ENCODE data around the gene MYL1.

Gene MYL1

DNA sequence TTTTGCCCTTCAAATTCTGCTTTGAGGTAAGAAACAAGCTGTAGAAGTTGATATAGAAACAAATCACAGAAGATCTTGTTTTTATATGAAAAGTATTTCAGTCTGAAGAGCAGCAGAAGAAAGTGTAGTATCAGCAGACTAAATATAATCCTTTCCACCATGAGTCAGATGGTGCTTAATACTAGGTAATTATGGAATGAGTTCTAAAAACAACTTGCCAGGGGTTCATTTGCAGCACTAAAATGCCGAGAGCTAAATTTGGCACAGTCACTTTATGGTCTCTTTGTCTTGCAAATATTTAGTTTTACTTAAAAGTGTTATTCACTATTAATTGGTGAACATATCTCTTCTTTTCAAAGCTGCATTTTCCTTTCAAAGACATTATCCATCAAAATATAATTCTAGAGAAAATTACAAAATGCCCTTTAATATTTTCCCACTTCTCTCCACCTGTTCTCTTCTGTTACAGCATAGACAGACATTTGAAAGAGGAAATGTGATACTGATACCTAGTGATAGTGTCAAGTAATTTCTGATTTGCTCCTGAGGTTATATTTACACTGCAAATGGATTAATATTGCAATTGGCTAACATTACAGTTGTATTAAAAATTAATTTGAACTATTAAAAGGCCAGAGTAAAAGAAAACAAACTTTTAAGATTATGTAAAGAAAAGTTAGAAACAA lies 5.3 kb downstream of the MYL1 start:
- H3K27ac ChIP-seq (ENCODE audit: low read depth, low read length), result no peak overlapping the region

DNA sequence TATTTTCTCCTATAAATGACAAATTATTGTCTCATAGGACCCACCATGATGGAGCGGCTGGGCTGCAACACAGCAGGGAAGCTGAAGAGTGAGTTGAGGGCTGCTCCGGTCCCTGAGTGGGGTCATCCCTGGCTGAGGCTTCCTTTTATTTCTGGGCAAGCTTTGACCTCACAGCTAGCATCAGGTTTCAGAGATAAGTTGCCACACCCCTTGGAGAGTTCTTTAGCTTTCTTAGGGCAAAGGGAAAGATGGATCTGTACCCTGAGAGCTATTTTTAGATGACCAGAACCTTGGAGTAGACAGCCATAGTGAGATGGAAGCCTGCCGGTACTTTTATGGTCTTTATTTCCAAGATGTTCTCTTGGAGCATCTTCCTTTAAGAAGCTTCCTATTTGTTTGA lies 11.5 kb downstream of the MYL1 start:
- H3K4me3 ChIP-seq (ENCODE audit: low read depth in 1 of 2, low read length in 2 of 2), result no peak overlapping the region
- H3K9me3 ChIP-seq (ENCODE audit: low read length), result no peaks in the 10 kb centered on the region
- H3K9ac ChIP-seq (ENCODE audit: low read length), result no peak overlapping the region
- H3K27ac ChIP-seq (ENCODE audit: low read depth, low read length), result no peak overlapping the region
- no peaks in the 10 kb centered on the region for H3K4me1 ChIP-seq (ENCODE audit: insufficient read depth, low read length)
- no peaks in the 10 kb centered on the region for H3K27me3 ChIP-seq (ENCODE audit: control insufficient read depth in 1 of 2, insufficient read depth in 2 of 2, low read length in 2 of 2)
- H3K36me3 ChIP-seq (ENCODE audit: insufficient read depth, low read length), result no peaks in the 10 kb centered on the region

More for the DNA sequence above, 5.3 kb downstream of the MYL1 start:
- Histone ChIP-seq H3K27me3 (ENCODE audit: control insufficient read depth in 1 of 2, insufficient read depth in 2 of 2, low read length in 2 of 2) (no peaks in the 10 kb centered on the region), H3K9me3 (ENCODE audit: low read length) (no peaks in the 10 kb centered on the region), H3K9ac (ENCODE audit: low read length) (no peak overlapping the region), H3K4me3 (ENCODE audit: low read depth in 1 of 2, low read length in 2 of 2) (no peak overlapping the region), H3K4me1 (ENCODE audit: insufficient read depth, low read length) (no peaks in the 10 kb centered on the region), H3K36me3 (ENCODE audit: insufficient read depth, low read length) (no peaks in the 10 kb centered on the region)

DNA sequence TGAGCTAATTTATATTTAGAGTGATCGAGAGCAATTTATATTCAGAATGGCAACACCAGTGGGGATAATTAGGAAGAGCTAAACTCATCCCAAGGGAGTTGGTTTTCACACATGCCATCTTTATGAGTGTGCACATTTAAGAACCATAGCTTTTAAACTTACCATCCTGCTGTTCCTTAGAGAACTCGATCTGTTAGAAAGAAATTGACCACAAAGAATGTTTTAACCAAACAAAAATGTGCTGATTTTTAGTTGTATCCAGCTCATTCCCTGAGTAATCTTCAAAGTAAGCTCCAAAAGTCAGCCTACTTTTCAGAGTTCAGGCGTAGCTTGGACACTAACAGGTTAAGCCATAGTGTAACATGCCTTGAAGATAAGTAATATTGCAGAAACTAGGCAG lies 12.6 kb downstream of the MYL1 start:
- Histone ChIP-seq H3K9me3 (ENCODE audit: low read length) (no peaks in the 10 kb centered on the region), H3K27me3 (ENCODE audit: control insufficient read depth in 1 of 2, insufficient read depth in 2 of 2, low read length in 2 of 2) (no peaks in the 10 kb centered on the region), H3K36me3 (ENCODE audit: insufficient read depth, low read length) (no peaks in the 10 kb centered on the region), H3K27ac (ENCODE audit: low read depth, low read length) (no peak overlapping the region), H3K9ac (ENCODE audit: low read length) (no peak overlapping the region), H3K4me1 (ENCODE audit: insufficient read depth, low read length) (no peaks in the 10 kb centered on the region), H3K4me3 (ENCODE audit: low read depth in 1 of 2, low read length in 2 of 2) (no peak overlapping the region)

DNA sequence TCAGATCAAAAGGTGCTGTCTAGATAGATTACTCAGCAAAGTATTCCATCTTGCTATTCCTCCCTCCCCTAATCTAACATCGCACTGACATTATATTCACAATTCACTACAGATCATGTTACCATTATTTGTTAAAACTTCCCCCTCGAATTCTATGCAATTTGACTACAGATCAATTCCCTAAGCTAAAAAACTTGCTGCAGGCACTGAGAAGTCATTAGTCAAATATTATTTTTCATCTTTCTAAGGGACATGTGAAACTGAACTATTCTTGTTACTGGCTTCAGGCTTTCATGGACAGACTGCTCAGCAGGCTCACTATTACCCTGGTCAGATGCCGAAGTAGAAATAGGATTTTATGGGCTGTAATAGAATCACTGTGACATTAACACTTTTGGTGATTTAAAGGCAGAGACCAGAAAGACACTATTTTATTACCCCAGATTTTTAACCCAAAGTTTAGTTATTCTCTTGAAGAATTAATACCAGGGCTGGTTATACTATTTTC lies 15.1 kb downstream of the MYL1 start:
- no peaks in the 10 kb centered on the region for H3K36me3 ChIP-seq (ENCODE audit: insufficient read depth, low read length)
- H3K9me3 ChIP-seq (ENCODE audit: low read length), result no peaks in the 10 kb centered on the region
- H3K9ac ChIP-seq (ENCODE audit: low read length), result no peak overlapping the region
- no peaks in the 10 kb centered on the region for H3K4me1 ChIP-seq (ENCODE audit: insufficient read depth, low read length)
- no peak overlapping the region for H3K27ac ChIP-seq (ENCODE audit: low read depth, low read length)
- no peak overlapping the region for H3K4me3 ChIP-seq (ENCODE audit: low read depth in 1 of 2, low read length in 2 of 2)
- no peaks in the 10 kb centered on the region for H3K27me3 ChIP-seq (ENCODE audit: control insufficient read depth in 1 of 2, insufficient read depth in 2 of 2, low read length in 2 of 2)

DNA sequence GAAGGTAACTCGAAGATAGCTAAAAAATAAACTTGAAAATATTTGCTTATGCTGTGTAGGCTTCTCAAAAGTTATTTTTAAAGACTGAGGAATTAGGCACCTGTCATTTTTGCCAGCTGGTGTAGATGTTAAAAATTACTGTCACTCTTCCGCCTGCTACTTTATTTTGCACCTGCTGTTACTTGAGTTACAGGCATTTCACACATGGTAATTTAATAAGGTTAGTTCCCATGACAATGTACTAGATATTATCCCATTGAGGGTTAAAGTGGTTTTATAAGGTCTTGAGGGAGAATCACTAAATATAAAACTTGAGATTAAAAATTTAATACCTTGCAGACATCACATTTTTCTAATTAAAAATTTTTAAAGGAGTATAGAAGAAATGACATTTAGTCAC lies 26.6 kb downstream of the MYL1 start:
- no peaks in the 10 kb centered on the region for H3K27me3 ChIP-seq (ENCODE audit: control insufficient read depth in 1 of 2, insufficient read depth in 2 of 2, low read length in 2 of 2)
- no peaks in the 10 kb centered on the region for H3K36me3 ChIP-seq (ENCODE audit: insufficient read depth, low read length)
- no peak overlapping the region for H3K4me3 ChIP-seq (ENCODE audit: low read depth in 1 of 2, low read length in 2 of 2)
- H3K27ac ChIP-seq (ENCODE audit: low read depth, low read length), result no peak overlapping the region
- H3K9ac ChIP-seq (ENCODE audit: low read length), result no peak overlapping the region
- H3K4me1 ChIP-seq (ENCODE audit: insufficient read depth, low read length), result no peaks in the 10 kb centered on the region
- no peaks in the 10 kb centered on the region for H3K9me3 ChIP-seq (ENCODE audit: low read length)

DNA sequence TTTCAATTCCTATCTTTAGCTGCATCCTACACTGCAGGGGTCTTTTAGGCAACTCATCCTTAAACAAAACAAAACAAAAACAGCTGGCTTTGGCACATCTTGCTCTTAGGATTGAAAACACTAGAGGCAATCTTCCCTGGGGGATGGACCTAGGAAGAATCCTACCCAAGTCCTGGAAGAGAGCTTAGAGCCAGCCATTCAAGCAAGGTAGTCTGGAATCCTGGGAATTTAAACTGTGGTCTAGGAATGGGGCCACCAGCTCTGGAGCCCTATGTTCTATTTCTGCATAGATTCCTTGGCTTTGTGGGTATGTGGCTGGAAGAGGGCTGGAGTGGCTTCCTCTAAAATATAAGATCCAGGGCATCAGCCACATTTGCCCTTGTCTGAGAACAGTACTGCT lies 27.7 kb downstream of the MYL1 start:
- Histone ChIP-seq H3K27me3 (ENCODE audit: control insufficient read depth in 1 of 2, insufficient read depth in 2 of 2, low read length in 2 of 2) (no peaks in the 10 kb centered on the region), H3K4me3 (ENCODE audit: low read depth in 1 of 2, low read length in 2 of 2) (no peak overlapping the region), H3K36me3 (ENCODE audit: insufficient read depth, low read length) (no peaks in the 10 kb centered on the region), H3K9me3 (ENCODE audit: low read length) (no peaks in the 10 kb centered on the region), H3K9ac (ENCODE audit: low read length) (no peak overlapping the region), H3K4me1 (ENCODE audit: insufficient read depth, low read length) (no peaks in the 10 kb centered on the region), H3K27ac (ENCODE audit: low read depth, low read length) (no peak overlapping the region)

DNA sequence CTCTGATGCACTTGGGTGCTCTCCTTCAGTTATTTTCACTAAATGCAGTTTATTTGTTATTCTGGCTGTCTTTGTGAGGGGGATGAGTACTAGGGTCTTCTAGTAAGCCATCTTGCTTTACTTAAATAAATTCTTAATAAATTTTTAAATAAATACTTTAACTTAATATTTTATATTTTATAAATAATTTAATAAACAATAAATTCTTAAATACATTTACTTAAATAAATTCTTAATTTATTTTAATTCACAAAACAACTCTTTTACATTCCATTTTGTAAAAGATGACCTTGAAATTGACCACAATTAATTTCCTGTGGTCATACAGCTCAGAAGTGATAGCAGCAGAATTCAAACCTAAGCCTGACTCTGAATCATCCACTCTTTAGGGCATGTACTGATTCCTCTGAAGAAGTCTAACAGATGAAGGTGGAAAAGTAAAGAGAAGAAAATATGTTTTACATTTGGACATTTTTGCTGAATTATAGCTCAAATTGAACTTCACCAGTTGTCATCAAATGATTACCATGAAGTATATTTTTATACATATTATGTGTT lies 28.8 kb downstream of the MYL1 start:
- H3K9me3 ChIP-seq (ENCODE audit: low read length), result no peaks in the 10 kb centered on the region
- H3K9ac ChIP-seq (ENCODE audit: low read length), result no peak overlapping the region
- H3K4me1 ChIP-seq (ENCODE audit: insufficient read depth, low read length), result no peaks in the 10 kb centered on the region
- no peaks in the 10 kb centered on the region for H3K27me3 ChIP-seq (ENCODE audit: control insufficient read depth in 1 of 2, insufficient read depth in 2 of 2, low read length in 2 of 2)
- H3K4me3 ChIP-seq (ENCODE audit: low read depth in 1 of 2, low read length in 2 of 2), result no peak overlapping the region
- no peaks in the 10 kb centered on the region for H3K36me3 ChIP-seq (ENCODE audit: insufficient read depth, low read length)
- no peak overlapping the region for H3K27ac ChIP-seq (ENCODE audit: low read depth, low read length)

DNA sequence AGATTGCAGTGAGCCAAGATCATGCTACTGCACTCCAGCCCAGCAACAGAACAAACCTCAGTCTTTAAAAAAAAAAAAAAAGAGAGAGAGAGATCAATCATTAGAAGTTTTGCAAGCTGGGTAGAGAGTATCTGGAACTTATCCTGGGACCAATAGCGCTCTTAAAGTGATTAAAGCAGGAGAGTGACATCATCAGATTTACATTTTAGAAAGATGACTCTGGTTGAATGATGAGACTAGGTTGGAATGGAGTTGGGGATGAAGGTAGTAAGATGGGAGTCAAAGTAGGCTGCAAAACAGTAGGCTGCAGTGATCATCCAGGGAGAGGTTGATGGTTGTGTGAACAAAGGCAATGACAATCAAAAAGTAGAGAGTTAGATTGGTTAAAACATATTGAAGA lies 37.8 kb downstream of the MYL1 start:
- no peaks in the 10 kb centered on the region for H3K4me1 ChIP-seq (ENCODE audit: insufficient read depth, low read length)
- H3K36me3 ChIP-seq (ENCODE audit: insufficient read depth, low read length), result no peaks in the 10 kb centered on the region
- H3K9me3 ChIP-seq (ENCODE audit: low read length), result no peaks in the 10 kb centered on the region
- H3K27ac ChIP-seq (ENCODE audit: low read depth, low read length), result no peak overlapping the region
- no peak overlapping the region for H3K4me3 ChIP-seq (ENCODE audit: low read depth in 1 of 2, low read length in 2 of 2)
- no peaks in the 10 kb centered on the region for H3K27me3 ChIP-seq (ENCODE audit: control insufficient read depth in 1 of 2, insufficient read depth in 2 of 2, low read length in 2 of 2)
- no peak overlapping the region for H3K9ac ChIP-seq (ENCODE audit: low read length)

DNA sequence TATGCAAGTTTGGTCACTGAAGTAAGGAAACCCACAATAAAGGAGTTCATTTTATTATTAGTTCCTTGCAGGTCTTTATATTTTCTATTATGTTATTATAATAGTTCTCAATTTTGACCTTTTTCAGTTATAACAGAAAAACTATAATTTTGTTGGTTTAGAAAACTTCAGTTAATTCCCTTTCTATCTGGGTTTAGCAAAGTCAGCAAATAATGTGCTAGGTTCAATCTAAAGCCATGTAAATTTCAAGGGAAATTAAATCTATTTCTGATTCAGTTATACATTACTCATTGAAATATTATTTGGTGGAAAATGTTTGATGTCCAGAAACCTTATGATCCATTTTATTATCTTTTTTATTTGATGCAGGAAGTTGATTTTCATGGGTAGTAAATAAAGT lies 43.7 kb downstream of the MYL1 start:
- Histone ChIP-seq H3K4me3 (ENCODE audit: low read depth in 1 of 2, low read length in 2 of 2) (no peak overlapping the region), H3K27me3 (ENCODE audit: control insufficient read depth in 1 of 2, insufficient read depth in 2 of 2, low read length in 2 of 2) (no peaks in the 10 kb centered on the region), H3K27ac (ENCODE audit: low read depth, low read length) (no peak overlapping the region), H3K4me1 (ENCODE audit: insufficient read depth, low read length) (no peaks in the 10 kb centered on the region), H3K36me3 (ENCODE audit: insufficient read depth, low read length) (no peaks in the 10 kb centered on the region), H3K9me3 (ENCODE audit: low read length) (no peaks in the 10 kb centered on the region), H3K9ac (ENCODE audit: low read length) (no peak overlapping the region)

DNA sequence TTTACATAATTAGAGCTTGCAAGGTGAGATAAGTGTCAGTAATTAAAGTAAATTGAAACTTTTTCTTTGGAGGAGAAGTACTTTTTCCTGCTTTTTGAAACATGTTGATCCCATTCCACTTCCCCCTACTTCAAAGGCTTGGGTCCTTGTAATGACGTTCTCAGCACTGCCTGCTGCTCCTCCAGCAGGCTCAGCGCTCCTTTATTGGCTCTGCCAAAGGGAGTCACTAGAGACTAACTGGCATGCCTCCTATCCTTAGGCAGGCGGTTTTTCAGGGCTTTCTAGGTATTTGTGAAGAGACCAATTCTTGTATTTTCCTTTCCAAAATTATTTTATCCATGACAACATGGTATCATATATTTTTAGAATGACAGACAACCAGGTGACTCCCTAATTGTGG lies 45.8 kb downstream of the MYL1 start:
- H3K9me3 ChIP-seq (ENCODE audit: low read length), result no peaks in the 10 kb centered on the region
- H3K4me3 ChIP-seq (ENCODE audit: low read depth in 1 of 2, low read length in 2 of 2), result no peak overlapping the region
- no peaks in the 10 kb centered on the region for H3K27me3 ChIP-seq (ENCODE audit: control insufficient read depth in 1 of 2, insufficient read depth in 2 of 2, low read length in 2 of 2)
- H3K4me1 ChIP-seq (ENCODE audit: insufficient read depth, low read length), result no peaks in the 10 kb centered on the region
- no peak overlapping the region for H3K27ac ChIP-seq (ENCODE audit: low read depth, low read length)
- no peak overlapping the region for H3K9ac ChIP-seq (ENCODE audit: low read length)
- H3K36me3 ChIP-seq (ENCODE audit: insufficient read depth, low read length), result no peaks in the 10 kb centered on the region

DNA sequence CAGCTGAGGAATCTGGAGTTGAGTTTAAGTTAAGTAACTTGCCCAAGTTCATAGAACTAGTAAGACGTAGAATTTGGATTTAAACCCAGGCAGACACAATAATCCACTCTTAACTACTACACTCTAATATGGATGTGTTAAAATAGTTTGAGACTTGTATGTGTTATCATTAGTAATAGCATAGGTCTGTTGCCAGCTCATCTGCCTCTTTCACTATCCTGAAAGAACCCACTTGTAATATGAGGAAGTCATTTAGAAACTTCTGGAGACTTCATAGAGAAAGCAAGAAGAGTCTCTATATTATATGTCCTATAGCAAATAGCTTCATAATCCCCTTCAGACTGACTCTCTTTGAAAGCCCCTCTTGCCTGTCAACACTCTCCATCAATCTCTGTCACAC lies 46.7 kb downstream of the MYL1 start:
- Histone ChIP-seq H3K4me3 (ENCODE audit: low read depth in 1 of 2, low read length in 2 of 2) (no peak overlapping the region), H3K27ac (ENCODE audit: low read depth, low read length) (no peak overlapping the region), H3K27me3 (ENCODE audit: control insufficient read depth in 1 of 2, insufficient read depth in 2 of 2, low read length in 2 of 2) (no peaks in the 10 kb centered on the region)

DNA sequence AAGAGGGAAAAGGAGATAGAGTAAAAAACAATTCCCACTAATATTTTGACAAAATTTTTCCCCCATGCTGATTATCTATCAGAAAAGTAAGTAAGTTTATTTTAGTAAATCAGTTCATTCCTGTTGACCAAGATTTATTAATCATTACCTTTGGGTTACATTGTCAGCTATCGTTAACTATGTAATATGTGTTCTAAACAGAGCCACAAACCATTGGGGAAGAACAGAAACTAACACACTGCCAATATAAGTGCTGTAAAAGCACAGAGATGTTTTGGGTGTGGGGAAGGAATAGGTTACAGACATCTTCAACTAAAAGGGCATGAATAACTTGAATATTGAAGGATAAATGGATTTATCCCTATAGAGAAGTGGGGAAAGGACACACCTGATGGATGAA lies 47.3 kb downstream of the MYL1 start:
- Histone ChIP-seq H3K4me3 (ENCODE audit: low read depth in 1 of 2, low read length in 2 of 2) (no peak overlapping the region), H3K27me3 (ENCODE audit: control insufficient read depth in 1 of 2, insufficient read depth in 2 of 2, low read length in 2 of 2) (no peaks in the 10 kb centered on the region), H3K9ac (ENCODE audit: low read length) (no peak overlapping the region), H3K4me1 (ENCODE audit: insufficient read depth, low read length) (no peaks in the 10 kb centered on the region), H3K27ac (ENCODE audit: low read depth, low read length) (no peak overlapping the region), H3K9me3 (ENCODE audit: low read length) (no peaks in the 10 kb centered on the region), H3K36me3 (ENCODE audit: insufficient read depth, low read length) (no peaks in the 10 kb centered on the region)

More for the DNA sequence above, 46.7 kb downstream of the MYL1 start:
- H3K9me3 ChIP-seq (ENCODE audit: low read length), result no peaks in the 10 kb centered on the region
- no peaks in the 10 kb centered on the region for H3K4me1 ChIP-seq (ENCODE audit: insufficient read depth, low read length)
- H3K36me3 ChIP-seq (ENCODE audit: insufficient read depth, low read length), result no peaks in the 10 kb centered on the region
- no peak overlapping the region for H3K9ac ChIP-seq (ENCODE audit: low read length)

All from muscle layer of colon (tissue), 2 donors.